ENCODE results near the gene NMRK1.

DNA sequence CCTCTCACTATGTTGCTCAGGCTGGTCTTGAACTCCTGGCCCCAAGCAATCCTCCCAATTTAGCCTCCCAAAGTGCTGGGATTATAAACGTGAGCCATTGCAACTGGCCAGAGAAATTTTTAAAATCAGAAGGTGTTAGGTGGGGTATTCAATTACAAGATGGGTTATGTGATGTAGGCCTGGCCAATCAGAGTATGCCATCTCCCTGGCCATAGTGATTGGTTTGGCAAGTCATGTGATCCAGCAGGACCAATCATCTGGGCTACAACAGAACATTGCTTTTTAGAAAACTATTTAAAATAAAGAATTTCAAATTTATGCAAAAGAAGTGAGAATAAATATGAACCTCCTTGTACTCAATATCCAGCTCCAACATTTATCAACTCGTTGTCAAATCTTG, 22.4 kb downstream of the NMRK1 start:
- TF ChIP-seq, protein P1, sequence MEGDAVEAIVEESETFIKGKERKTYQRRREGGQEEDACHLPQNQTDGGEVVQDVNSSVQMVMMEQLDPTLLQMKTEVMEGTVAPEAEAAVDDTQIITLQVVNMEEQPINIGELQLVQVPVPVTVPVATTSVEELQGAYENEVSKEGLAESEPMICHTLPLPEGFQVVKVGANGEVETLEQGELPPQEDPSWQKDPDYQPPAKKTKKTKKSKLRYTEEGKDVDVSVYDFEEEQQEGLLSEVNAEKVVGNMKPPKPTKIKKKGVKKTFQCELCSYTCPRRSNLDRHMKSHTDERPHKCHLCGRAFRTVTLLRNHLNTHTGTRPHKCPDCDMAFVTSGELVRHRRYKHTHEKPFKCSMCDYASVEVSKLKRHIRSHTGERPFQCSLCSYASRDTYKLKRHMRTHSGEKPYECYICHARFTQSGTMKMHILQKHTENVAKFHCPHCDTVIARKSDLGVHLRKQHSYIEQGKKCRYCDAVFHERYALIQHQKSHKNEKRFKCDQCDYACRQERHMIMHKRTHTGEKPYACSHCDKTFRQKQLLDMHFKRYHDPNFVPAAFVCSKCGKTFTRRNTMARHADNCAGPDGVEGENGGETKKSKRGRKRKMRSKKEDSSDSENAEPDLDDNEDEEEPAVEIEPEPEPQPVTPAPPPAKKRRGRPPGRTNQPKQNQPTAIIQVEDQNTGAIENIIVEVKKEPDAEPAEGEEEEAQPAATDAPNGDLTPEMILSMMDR (IDR thresholded peaks at IDR 0.05): no peak
- no peak for TF ChIP-seq EZH2phosphoT487 (IDR thresholded peaks at IDR 0.05)
- TF ChIP-seq EZH2 (IDR thresholded peaks at IDR 0.05): no peak
